CD4-positive, CD25-positive, alpha-beta regulatory T cell (primary cell): ENCODE measurements around the gene TNK2. TPM values are rescaled to one million over a fixed set of nuclear protein-coding genes. Genes with fewer than 3 reads are reported as not detected.

Experiments used
- ATAC-seq, 2 donors: fragments of 150-1000 bp; cut with Tn5 transposase; one replicate each; pipeline ENCODE4 v1.10.0; 2021; ENCODE audit warnings: low read depth in 2 of 2, moderate number of reproducible peaks in 2 of 2, moderate library complexity in 1 of 2
- DNase-seq, 3 donors: peaks; one replicate each; pipeline versions ENCODE4 v3.0.0 to v3.0.0-alpha.2; 2012 to 2022; ENCODE audit warnings: mixed read lengths in 1 of 3
- H3K27ac ChIP-seq: one replicate; pipeline ENCODE4 v1.7.0; 2013; ENCODE audit warnings: mild to moderate bottlenecking, low read length; ENCODE audit not compliant: insufficient read depth, poor library complexity, severe bottlenecking
- H3K27me3 ChIP-seq: one replicate; pipeline ENCODE4 v1.7.0; 2013; ENCODE audit warnings: low read length; ENCODE audit not compliant: control insufficient read depth, insufficient read depth
- H3K36me3 ChIP-seq: one replicate; pipeline ENCODE4 v1.7.0; 2013; ENCODE audit warnings: mild to moderate bottlenecking, low read length, moderate library complexity; ENCODE audit not compliant: control insufficient read depth, insufficient read depth
- H3K4me1 ChIP-seq: 2 replicates; pipeline ENCODE4 v1.7.0; 2013; ENCODE audit warnings: mild to moderate bottlenecking, low read length; ENCODE audit not compliant: insufficient read depth, control insufficient read depth, poor library complexity, severe bottlenecking
- H3K4me3 ChIP-seq: one replicate; pipeline ENCODE4 v1.7.0; 2013; ENCODE audit warnings: low read depth, mild to moderate bottlenecking, low read length, moderate library complexity
- H3K9me3 ChIP-seq, 2 experiments: 1 replicate in 1 of 2; 2 replicates in 1 of 2; pipeline ENCODE4 v1.7.0; 2013; ENCODE audit warnings: low read length in 2 of 2, mild to moderate bottlenecking in 1 of 2, moderate library complexity in 1 of 2; ENCODE audit not compliant: control insufficient read depth in 2 of 2
- H3K27ac Mint-ChIP-seq, 3 donors: one replicate each; pipeline ENCODE4 v1.8.0; 2020 to 2022; ENCODE audit warnings: mild to moderate bottlenecking in 3 of 3, mixed read lengths in 3 of 3, moderate library complexity in 2 of 3
- H3K27me3 Mint-ChIP-seq: one replicate; pipeline ENCODE4 v1.8.0; 2022; ENCODE audit warnings: mild to moderate bottlenecking, mixed read lengths
- H3K36me3 Mint-ChIP-seq: one replicate; pipeline ENCODE4 v1.8.0; 2020; ENCODE audit warnings: mixed read lengths
- H3K4me1 Mint-ChIP-seq, 4 donors: one replicate each; pipeline ENCODE4 v1.8.0; 2020 to 2022; ENCODE audit warnings: mixed read lengths in 4 of 4, mild to moderate bottlenecking in 1 of 4
- H3K4me3 Mint-ChIP-seq, 4 donors: one replicate each; pipeline ENCODE4 v1.8.0; 2020 to 2022; ENCODE audit warnings: mild to moderate bottlenecking in 4 of 4, mixed read lengths in 4 of 4, moderate library complexity in 3 of 4
- H3K9me3 Mint-ChIP-seq, 7 donors: one replicate each; pipeline ENCODE4 v1.8.0; 2020 to 2022; ENCODE audit warnings: mixed read lengths in 7 of 7, mild to moderate bottlenecking in 3 of 7, moderate library complexity in 2 of 7
- polyA plus RNA-seq, 4 donors: library from polyadenylated mRNA; unstranded; fragments of 300-500 nt; fragmentation: Illumina TruSeq; gene quantifications; one replicate each; pipeline ENCODE4 v1.2.3, GENCODE V29; 2021
- total RNA-seq: library from RNA; stranded (reverse); gene quantifications from one replicate; pipeline ENCODE4 v1.2.3, GENCODE V29; 2022

Gene TNK2
- total and polyA plus RNA-seq, 5 donors from 2014 or later, result 0.93 to 139 (median 2.1) TPM

DNA sequence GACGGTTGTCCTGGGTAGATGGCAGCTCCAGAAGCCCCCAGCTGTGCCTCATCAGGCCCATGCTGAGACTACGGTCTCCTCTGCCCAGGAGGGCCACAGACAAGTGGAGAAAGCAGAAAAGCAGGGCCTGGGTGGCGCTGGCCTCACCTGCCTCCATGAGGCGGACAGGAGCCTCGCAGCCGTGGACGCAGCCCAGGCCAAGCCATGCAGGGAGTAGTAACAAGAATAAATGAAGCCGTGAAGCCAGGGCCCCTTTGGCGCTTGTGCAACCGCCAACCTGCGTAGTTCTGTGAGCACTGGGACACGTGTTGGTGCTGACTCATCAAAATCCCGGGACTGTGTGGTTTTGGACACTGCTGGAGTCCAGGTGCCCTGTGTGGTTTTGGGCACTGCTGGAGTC, 84.4 kb downstream of the TNK2 start:
- Histone ChIP-seq H3K4me1 (no peaks in the 10 kb centered on the region), H3K4me3 (no peak overlapping the region), H3K27ac (no peak overlapping the region), H3K36me3 (no peaks in the 10 kb centered on the region), H3K27me3 (no peaks in the 10 kb centered on the region), H3K9me3 (no peaks in the 10 kb centered on the region)
- H3K4me1 Mint-ChIP-seq, result no peaks in the 10 kb centered on the region
- no peaks in the 10 kb centered on the region for H3K36me3 Mint-ChIP-seq
- no peak overlapping the region for H3K4me3 Mint-ChIP-seq
- ATAC-seq, result no peak
- DNase-seq, result no peak
- H3K9me3 Mint-ChIP-seq, result peaks cover 0 to 2% (median 0%) of the 10 kb centered on the region in 7 donors
- no peaks in the 10 kb centered on the region for H3K27me3 Mint-ChIP-seq
- peak overlapping the region in 1 of 3 donors; percentile 41 for H3K27ac Mint-ChIP-seq

DNA sequence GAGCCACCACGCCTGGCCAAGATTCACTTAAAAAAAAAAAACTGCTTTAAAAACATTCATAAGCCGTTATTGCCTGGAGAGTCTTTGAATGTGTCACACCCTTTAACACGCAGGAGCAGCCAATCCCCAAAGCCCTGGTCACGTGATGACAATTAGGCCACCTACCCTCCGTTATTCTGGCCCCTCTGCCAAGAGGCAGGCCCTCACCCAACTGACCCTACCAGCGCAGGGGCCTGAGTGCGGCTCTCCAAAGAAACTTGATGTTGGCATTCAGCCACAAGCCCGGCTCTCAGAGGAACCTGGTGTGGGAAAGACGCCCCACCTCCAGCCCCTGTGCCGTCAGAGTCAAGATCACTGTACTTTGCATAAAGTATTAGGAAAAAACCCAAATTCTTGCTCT, 85.1 kb downstream of the TNK2 start:
- H3K4me1 Mint-ChIP-seq, result no peaks in the 10 kb centered on the region
- Histone ChIP-seq H3K4me1 (no peaks in the 10 kb centered on the region), H3K4me3 (no peak overlapping the region), H3K9me3 (no peaks in the 10 kb centered on the region), H3K27ac (no peak overlapping the region), H3K36me3 (no peaks in the 10 kb centered on the region), H3K27me3 (no peaks in the 10 kb centered on the region)
- DNase-seq (no peak), ATAC-seq (no peak)
- no peaks in the 10 kb centered on the region for H3K36me3 Mint-ChIP-seq
- peaks cover 0 to 2% (median 0%) of the 10 kb centered on the region in 7 donors for H3K9me3 Mint-ChIP-seq
- no peak overlapping the region for H3K27ac Mint-ChIP-seq
- no peaks in the 10 kb centered on the region for H3K27me3 Mint-ChIP-seq
- no peak overlapping the region for H3K4me3 Mint-ChIP-seq

DNA sequence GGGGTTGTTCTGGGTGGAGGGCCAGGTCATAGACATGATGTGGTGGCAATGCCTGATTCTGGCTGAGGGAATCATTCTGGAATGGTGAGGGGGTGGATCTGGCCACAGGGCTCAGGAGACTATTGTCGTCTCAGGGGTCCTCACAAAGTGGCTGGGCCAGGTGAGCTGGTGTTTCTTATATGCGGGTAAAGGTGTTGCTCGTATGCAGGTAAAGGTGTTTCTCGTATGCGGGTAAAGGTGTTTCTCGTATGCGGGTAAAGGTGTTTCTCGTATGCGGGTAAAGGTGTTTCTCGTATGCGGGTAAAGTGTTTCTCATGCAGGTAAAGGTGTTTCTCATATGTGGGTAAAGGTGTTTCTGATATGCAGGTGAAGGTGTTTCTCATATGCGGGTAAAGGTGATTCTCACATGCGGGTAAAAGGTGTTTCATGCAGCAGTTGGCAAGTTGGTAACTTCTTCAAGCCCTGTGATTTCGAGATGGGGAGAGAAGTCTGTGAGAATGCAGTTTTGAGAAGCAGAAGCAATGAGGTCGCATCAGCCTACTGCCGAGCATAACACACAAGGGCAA, 86.1 kb downstream of the TNK2 start:
- H3K27me3 Mint-ChIP-seq, result no peaks in the 10 kb centered on the region

DNA sequence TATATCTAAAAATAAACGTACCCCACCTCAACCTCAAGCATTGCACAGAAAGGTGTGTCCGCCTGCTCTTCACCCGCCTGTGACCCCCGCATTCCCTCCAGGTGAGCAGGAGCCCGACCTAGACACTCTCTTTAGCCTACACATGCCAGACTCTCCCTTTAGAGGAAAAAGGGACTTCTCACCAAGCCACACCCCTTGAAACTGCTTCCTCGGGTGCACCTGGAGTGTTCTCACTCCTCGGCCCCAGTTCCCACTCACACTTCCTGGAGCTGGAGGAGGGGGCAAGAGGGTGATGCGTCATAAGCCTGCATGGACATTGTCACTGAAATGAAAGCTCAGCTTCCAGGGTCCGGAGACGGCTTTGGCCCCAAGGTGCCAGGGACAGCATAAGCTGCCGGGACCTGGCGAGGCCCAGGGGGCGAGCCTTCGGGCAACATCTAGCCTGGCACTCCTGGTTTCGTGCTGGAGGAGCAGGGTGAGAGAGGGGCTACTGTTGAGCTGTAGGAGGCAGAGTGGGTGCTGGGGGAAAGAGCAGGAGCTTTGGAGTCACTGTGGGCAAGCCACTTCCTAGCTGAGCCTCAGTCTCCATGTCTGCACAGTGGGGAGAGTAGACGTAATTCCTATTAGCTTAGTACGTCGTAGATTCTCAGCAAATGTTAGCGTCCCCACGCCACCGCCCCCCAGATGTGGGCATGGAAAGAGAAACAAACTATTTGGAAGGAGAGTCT, 86.8 kb downstream of the TNK2 start:
- Histone ChIP-seq H3K27ac (no peak overlapping the region), H3K4me3 (no peak overlapping the region), H3K9me3 (no peaks in the 10 kb centered on the region), H3K36me3 (no peaks in the 10 kb centered on the region), H3K4me1 (no peaks in the 10 kb centered on the region), H3K27me3 (no peaks in the 10 kb centered on the region)
- ATAC-seq (no peak), DNase-seq (no peak)
- Mint-ChIP-seq H3K36me3 (no peaks in the 10 kb centered on the region), H3K27me3 (no peaks in the 10 kb centered on the region), H3K9me3 (peaks cover 0 to 2% (median 0%) of the 10 kb centered on the region in 7 donors), H3K4me3 (no peak overlapping the region), H3K4me1 (no peaks in the 10 kb centered on the region), H3K27ac (peak overlapping the region in 1 of 3 donors; percentile 64)

More for the DNA sequence above, 86.1 kb downstream of the TNK2 start:
- Mint-ChIP-seq H3K4me1 (no peaks in the 10 kb centered on the region), H3K27ac (peak overlapping the region in 1 of 3 donors; percentile 64), H3K9me3 (peaks cover 0 to 2% (median 0%) of the 10 kb centered on the region in 7 donors), H3K4me3 (no peak overlapping the region), H3K36me3 (no peaks in the 10 kb centered on the region)
- no peak for DNase-seq
- H3K4me1 ChIP-seq, result no peaks in the 10 kb centered on the region
- no peaks in the 10 kb centered on the region for H3K9me3 ChIP-seq
- ATAC-seq, result no peak
- no peak overlapping the region for H3K27ac ChIP-seq
- H3K4me3 ChIP-seq, result no peak overlapping the region
- no peaks in the 10 kb centered on the region for H3K27me3 ChIP-seq
- no peaks in the 10 kb centered on the region for H3K36me3 ChIP-seq

DNA sequence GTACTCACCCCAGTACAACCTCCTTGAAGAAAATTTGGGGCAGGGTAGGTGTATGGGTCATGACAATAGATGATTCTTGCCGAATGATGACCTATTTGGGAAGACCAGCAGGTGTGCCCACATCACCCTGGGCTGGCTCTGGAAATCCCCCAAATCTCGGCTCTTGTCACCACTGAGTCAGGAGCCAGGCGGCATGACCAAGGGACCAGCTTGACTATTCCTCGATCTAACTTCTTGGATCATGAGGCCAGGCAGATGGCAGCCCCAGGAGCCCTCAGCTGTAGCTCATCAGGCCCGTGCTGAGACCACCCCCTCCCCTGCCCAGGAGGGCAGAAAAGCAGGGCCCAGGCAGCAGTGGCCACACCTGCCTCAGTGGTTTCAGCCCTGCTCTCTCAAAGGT, 87.5 kb downstream of the TNK2 start:
- Mint-ChIP-seq H3K27ac (no peak overlapping the region), H3K4me1 (no peaks in the 10 kb centered on the region), H3K27me3 (no peaks in the 10 kb centered on the region), H3K36me3 (no peaks in the 10 kb centered on the region), H3K4me3 (no peak overlapping the region), H3K9me3 (peaks cover 0 to 2% (median 0%) of the 10 kb centered on the region in 7 donors)
- Histone ChIP-seq H3K27me3 (no peaks in the 10 kb centered on the region), H3K4me1 (no peaks in the 10 kb centered on the region), H3K9me3 (no peaks in the 10 kb centered on the region), H3K27ac (no peak overlapping the region), H3K36me3 (no peaks in the 10 kb centered on the region), H3K4me3 (no peak overlapping the region)
- no peak for DNase-seq
- ATAC-seq, result no peak

DNA sequence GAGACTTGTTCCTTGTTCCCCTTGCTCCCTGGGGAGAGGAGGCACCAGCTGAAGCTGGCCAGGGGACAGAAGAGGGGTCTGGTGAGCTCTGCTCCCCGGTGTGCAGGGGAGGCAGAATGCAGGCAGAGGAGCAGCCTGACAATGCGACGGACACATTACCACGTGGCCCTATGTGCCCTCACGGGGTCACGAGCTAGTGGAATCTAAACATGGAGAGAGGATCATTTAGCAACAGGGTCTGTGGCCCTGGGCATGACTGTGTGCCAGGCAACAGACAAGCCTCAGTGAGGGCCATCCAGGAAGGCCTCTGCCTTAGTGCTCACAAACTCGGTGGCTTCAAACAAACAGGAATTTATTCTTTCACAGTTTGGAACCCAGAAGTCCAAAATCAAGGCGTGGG, 88.2 kb downstream of the TNK2 start:
- no peaks in the 10 kb centered on the region for H3K9me3 ChIP-seq
- no peaks in the 10 kb centered on the region for H3K4me1 ChIP-seq
- Mint-ChIP-seq H3K4me3 (no peak overlapping the region), H3K36me3 (no peaks in the 10 kb centered on the region), H3K4me1 (no peaks in the 10 kb centered on the region), H3K9me3 (peaks cover 0 to 2% (median 0%) of the 10 kb centered on the region in 7 donors), H3K27ac (peak overlapping the region in 1 of 3 donors; percentile 68), H3K27me3 (no peaks in the 10 kb centered on the region)
- no peak overlapping the region for H3K27ac ChIP-seq
- no peak overlapping the region for H3K4me3 ChIP-seq
- no peak for DNase-seq
- H3K36me3 ChIP-seq, result no peaks in the 10 kb centered on the region
- no peak for ATAC-seq
- H3K27me3 ChIP-seq, result no peaks in the 10 kb centered on the region

DNA sequence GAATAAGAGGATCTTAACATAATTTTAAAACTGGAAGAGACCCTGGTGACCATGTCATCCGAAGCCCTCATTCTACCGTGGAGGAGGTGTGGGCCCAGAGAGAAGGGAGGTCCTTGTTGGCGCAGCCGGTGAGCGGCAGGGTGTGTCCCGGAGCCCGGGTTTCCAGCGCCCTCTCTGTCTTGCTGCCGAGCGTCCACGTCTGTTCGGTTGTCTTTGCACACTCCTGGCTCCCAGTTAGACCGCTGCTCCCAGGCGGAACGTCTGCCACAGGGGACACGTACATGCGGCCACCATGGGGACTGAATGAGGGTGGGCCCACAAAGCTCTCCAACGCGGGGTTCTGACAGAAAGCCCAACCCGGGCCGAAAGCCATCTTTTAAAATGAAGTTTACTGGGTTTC, 90.0 kb downstream of the TNK2 start:
- Histone ChIP-seq H3K27ac (no peak overlapping the region), H3K36me3 (no peaks in the 10 kb centered on the region), H3K27me3 (no peaks in the 10 kb centered on the region), H3K4me3 (no peak overlapping the region), H3K4me1 (no peaks in the 10 kb centered on the region), H3K9me3 (no peaks in the 10 kb centered on the region)
- Mint-ChIP-seq H3K36me3 (no peaks in the 10 kb centered on the region), H3K4me3 (no peak overlapping the region), H3K27me3 (no peaks in the 10 kb centered on the region), H3K9me3 (peaks cover 0 to 2% (median 0%) of the 10 kb centered on the region in 7 donors), H3K27ac (no peak overlapping the region), H3K4me1 (no peaks in the 10 kb centered on the region)
- DNase-seq (no peak), ATAC-seq (no peak)
